Measurements from ENCODE around the gene SLC25A22.

DNA sequence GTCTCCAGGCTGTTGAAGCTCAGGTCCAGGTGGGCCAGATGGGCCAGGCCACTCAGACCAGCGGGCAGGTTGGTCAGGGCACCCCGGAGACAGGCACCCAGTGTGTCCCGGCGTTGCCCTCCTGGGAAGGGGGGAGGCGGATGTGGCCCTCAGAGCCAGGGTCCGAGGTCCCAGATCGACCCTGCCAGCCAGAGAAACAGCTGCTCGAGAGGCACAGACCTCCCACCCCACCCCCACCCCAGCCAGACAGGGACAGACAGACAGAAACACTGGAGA is 5.3 kb upstream of the SLC25A22 start:
- no peak for TF ChIP-seq CTCF (IDR thresholded peaks at IDR 0.05)
- no peak for TF ChIP-seq EP300 (IDR thresholded peaks at IDR 0.05)
- no peak for TF ChIP-seq POLR2AphosphoS5 (IDR thresholded peaks at IDR 0.05)
- no peak for TF ChIP-seq POLR2A (IDR thresholded peaks at IDR 0.05)
